NCI-H1048 (cell line): Measurements from ENCODE around the gene ACTG1.

Experiments
- DNase-seq: peaks from one replicate; lab custom pipeline; 2025; lab: John Stamatoyannopoulos, UW

Gene ACTG1

DNA sequence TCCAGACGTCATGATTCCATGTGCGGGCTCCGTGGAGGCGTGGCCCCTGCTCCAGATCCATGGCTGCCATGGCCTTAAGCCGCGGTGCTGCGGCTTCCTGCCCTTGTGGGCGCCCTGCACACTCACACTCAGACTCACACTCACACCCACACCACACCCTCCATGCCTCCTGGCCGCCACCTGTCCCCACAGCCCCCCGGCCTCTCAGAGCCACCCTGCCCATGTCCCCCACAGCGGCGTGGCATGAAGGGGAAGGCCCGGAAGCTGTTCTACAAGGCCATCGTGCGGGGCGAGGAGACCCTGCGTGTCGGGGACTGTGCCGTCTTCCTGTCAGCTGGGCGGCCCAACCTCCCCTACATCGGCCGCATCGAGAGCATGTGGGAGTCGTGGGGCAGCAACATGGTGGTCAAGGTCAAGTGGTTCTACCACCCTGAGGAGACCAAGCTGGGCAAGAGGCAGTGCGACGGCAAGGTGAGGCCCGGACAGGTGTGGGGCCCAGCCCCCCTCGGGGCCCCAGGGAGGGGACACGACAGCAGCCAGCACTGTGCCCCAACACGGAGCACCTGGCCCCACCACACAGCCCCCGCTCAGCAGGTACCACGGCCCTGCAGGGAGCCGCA lies 50.0 kb downstream of the ACTG1 start:
- no peak for DNase-seq

GRCh38 chr17:81461607-81462500 lies 50.7 kb downstream of the ACTG1 start:
- no peak for DNase-seq

DNA sequence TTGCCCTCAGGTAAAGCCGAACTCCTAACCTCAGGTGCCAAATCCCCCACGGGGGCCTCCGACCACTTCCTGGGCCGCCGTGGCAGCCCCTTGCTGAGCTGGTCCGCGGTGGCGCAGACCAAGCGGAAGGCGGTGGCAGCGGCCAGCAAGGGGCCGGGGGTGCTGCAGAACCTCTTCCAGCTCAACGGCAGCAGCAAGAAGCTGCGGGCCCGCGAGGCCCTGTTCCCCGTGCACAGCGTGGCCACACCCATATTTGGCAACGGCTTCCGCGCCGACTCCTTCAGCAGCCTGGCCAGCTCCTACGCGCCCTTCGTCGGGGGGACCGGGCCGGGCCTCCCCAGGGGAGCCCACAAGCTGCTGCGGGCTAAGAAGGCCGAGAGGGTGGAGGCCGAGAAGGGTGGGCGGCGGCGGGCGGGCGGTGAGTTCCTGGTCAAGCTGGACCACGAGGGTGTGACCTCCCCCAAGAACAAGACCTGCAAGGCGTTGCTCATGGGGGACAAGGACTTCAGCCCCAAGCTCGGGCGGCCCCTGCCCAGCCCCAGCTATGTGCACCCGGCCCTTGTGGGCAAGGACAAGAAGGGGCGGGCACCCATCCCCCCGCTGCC lies 51.6 kb downstream of the ACTG1 start:
- no peak for DNase-seq
